Suppressor macrophage treated with lipopolysaccharide for 4 hours (primary cell): Measurements from ENCODE around the gene MARCHF10.
"Not testable (repeated sequence)": the region's sequence is repeated elsewhere in the genome, so short reads cannot be mapped to it uniquely, and the experiment has no call there.

Experiments used
- DNase-seq: peaks from one replicate; pipeline ENCODE4 v3.0.0-alpha.2; 2020

MARCHF10 gene

DNA sequence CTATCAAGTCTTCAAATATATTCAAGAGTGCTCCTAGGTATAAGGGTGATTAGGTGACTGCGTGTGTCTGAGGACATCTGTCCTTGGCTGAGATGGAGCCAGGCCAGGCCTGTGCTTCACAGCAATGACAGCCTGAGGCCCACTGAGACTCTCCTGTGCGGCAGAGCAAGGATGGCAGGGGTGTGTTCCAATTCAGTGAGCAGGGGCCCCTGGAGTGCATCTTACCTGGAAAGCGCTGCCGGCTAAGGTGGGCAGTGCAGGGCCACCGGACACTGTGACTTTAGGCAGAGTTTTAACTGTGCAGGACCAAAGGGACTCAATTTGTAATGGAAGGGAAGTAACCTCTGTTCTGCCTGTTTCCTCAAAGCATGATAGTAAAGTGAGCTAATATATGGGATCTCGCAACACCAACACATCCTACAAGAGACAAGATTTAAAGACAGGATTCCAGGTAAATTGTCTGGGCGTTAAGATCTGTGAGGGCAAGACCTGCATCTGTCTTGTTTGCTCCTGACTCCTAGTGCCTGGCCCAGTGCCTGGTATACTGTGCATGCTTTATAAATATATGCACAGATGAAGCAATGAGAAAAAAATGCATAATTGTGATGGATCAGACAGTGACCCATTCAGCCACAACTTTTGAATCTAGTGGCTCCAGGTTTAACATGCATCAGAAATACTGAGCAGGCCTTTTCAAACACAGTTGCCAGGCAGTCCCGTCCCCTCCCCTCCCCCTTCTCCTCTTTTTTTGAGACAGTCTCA, 93.9 kb downstream of the MARCHF10 start:
- DNase-seq: no peak

DNA sequence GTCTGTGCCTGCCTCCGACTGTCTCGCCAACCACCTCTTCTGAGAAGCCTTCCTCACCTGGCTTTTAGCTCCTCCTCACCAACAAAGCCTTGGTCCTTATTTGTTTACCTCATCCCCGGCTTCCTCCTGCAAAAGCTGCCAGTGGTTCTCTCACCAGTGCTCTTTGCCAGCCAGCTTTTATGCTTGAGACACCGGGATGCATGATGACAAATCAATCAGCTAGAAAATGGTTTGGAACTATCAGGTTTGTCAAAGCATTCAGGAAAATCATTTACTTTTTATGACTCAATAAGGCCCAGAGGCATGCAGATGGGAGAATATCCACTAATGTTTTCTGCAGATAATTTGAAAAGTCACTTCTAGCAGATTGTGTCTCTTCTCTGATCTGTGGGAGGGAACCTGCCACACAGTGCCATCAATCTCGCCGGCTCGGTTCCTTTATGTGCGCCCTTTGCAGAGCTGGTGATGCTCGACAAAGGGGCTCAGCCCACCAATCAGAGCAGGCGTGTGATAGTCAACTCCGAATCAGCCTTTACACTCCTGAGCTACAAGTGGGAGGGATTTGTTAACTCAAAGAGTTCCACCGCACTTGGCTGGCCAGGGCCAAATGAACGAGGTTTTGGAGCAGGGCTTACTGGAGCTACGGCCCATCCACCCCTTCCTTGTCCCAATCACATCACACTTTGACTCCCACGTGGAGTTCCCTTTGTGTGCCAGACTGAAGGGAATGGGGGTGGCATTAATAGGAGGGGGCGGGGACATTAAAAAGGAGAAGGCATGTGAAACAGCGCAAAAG, 94.8 kb downstream of the MARCHF10 start:
- no peak for DNase-seq

DNA sequence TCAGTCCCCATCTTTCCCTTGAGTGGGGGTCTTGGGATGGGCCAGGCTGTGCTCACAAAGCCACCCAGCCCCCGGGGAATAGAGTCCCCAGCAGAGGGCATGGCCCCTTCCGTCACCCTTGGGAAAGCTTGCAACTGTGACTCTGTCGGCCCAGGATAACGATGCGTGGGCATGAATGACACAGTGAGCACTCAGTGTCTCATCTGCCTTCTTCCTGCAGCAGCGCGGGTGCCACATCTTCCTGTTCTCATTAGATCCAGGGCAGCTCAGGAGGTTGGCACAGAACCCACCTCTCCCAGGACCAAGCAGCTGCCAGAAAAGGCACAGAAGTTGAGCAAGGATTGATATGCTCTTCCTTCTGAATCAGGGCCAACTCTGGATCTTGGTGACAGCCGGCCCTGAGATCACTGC, 95.9 kb downstream of the MARCHF10 start:
- no peak for DNase-seq

DNA sequence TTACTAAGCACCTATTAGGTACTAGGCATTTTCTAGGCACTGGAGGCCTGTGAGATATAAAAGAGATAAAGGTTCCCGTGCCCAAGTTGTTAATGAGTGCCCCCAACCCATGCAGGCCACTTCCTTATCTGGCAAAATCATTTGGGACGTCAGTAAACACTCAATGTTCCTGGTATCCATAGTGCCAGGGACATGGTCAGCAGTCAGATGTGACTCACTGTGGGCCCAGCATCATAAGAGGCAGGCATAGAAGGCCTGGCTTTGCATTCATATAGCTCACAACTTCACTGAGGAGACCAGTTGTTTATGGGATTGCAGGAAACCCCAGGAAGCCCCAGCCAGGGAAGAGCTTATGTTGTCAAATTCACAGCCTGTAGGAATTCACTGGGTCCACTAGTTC, 99.5 kb downstream of the MARCHF10 start:
- no peak for DNase-seq

DNA sequence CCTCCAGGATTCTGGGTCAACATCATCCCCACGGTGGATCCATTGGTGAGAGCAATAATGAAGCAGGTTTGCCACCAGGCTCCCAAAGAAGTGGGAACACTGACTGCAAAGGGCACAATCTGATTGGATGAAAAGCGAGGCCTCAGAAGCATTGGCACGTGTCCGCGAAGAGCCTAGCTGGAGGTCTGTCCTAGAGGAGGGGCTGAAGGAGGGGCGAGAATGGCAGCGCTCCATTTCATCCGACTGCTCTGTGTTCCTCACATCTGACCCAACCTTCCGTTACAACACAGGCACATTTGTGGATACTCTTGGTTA, 100.7 kb downstream of the MARCHF10 start:
- DNase-seq: no peak

DNA sequence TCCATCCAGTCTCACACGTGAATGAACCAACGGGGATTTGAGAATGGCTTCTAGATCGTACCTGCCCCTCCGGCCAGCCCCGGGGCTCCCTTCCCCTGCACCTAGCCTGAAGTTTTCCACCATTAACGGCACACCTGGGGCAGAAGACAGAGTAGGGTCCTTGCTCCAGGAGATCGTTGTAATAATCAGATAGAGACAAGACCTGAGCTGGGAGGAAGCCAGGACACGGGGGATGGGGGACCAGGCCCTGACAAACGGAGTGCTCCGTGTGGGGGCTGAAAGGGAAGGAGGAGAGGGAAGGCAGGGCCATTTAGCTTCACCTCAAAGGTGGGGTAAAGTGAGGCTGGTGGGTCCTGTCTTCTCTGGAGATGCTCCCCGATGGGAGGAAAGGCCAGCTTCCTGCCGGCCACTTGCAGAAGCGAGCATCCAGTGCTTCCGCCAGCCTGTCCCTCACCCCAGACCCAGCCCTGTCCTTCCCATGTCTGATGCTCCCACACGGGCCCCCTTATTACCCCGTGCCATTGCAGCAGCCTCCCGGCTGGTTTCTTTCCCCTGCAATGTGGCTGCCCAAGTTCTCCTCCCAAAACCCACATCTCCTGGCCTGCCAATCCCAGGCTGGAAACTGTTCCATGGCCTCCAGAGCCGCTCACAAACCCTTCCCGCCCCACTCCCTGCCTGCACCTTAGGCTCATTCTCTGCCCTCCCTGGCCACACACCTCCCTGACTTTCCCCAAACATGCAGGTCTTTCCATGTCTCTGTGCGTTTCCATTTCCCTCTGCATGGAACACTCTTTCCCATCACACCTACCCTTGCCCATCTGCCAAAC, 101.3 kb downstream of the MARCHF10 start:
- no peak for DNase-seq

DNA sequence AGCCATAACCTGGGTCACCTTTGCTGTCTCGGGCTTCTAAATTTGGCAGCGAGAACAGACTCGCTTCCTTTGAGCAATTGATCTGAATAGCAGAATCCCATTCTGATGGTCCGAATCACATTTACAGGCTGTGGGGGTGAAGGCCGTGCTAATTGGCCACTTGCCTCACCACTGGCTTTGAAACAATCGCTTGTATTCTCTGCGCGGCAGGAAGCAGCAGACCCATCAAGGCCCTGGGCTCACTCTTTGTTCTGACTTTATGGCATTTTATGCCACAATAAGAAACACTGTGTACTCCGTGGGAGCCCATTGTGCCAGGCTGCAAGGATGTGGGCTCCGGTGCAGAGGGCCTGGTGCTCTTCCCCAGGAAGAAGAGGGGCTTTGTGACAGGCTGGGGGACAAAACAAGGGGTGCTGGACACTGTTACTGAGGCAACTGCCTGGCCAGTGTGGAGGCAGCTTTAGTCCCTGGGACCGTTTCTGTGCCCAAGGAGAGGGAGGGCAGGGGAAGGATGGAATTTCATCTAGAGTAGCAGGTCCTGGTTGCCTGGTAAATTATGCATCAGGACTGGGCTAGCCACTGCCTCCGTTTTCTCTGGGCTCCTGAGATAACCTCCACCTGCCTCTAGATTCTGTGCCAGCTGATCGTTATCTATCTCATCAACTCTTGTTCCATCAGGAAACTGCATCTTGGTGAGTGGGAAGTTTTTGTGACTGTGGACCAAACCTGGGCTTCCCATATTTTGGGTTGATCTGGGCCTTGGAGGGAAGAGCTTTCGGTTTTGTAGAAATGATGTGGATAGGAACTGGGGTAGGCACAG, 102.1 kb downstream of the MARCHF10 start:
- no peak for DNase-seq

DNA sequence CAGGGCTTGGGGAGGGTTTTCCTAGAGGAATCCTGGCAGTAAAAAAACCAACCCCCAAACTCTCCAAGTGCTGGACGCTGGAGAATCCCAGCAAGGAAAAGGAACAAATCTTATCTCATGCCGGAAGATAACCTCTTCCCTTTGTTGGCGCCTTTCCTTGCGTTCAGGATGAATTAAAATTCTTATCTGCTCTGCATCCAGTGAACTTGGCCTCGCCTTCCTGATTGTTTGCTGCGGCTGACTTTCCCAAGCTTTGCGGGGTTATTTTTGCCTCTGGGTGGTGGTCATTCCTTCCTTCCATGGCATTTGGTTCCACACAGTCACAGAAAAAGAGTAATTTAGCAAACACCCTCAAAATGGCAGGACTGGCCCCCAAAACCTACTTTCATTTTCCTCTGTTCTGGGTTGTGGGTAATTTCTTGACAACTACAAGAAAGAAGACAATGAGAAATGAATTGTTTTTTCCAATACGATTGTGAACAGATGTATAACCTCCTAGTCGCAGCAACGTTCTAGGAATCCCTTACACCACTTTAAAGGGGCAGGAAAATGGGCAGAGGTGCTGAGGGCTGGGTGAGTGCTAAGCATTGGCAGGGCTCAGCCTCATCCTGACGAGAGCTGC, 102.8 kb downstream of the MARCHF10 start:
- DNase-seq: no peak

DNA sequence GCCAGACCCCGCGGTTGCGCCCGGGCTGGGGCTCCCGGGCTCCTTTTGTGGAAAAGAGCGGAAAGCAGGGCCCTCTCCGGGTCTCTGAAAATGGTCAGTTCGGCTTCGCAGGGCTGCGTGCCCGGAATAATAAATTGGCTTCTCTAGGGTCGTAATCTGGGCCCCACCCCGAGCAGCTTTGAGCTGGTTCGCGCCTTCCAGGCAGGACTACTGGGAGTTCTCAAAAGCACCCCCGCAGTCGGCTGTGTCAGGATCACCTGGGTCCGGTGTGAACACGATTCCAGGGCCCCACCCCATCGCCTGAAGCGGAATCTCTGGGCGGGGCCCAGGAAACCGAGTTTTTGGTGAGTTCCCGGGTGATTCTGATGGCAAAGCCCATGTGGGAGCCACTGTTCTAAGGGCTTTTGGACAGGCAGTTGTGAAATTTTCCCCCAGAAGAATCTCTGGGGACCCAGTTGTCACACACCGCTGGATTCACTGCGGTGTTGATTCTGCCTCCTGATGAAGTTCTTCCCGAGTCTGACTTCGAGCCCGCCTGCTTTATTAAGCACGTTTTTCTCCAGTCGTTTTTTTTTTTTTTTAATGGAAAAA, 103.6 kb downstream of the MARCHF10 start:
- peak; percentile 23 for DNase-seq

DNA sequence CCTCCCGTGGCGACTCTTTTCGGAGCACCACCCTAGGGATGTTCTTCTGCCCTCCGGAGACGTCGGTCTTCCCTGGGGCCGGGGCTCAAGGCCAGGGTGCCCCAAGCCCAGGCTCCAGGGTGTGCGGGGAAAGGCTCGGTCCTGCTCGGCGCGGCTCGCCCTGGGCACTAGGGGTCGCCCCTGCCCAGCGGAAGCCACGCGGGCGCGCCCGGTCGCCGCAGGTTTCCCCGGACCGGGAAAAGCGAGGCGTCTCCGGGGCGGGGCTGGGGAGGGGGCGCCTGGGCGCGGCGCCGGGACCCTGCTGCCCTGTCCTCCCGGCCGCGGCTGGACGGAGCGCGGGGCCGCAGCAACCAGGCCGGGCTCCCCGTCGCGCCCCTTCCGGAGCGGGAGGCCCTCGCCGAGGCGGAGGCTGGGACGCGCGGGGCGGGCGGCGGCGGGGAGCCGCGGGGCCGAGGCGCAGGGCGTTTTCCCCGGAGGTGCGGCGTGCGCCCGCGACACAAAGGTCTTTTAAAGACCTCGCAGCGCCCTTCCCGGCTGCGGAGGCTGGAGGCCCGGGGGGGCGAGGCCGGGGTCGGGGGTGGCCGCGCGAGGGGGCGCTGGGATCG, 104.2 kb downstream of the MARCHF10 start:
- peak; percentile 80 for DNase-seq

DNA sequence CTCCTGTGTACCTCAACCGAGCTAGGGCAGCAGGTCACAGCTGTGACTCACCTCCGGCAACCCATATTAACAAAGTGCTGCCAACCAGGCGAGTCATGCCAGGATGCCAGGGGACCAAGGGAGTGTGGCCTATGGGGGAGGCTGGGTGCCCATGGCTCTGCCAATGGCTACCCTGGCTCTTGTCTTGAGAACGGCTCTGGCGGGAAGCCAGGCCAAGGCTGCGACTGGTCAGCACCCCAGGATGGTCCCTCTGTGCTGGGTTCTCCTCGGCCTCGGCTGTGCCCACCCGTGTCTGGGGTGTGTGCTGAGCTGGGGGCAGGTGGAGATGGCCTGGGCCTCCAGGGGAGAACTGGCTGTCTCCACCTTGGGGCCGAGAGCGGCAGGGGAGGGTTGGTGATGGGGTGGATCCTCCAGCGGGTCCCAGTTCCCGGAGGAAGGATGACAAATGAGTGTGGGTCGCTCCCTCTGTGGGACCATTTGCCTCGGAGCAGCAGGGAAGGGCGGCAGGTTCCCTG, 104.8 kb downstream of the MARCHF10 start:
- no peak for DNase-seq

DNA sequence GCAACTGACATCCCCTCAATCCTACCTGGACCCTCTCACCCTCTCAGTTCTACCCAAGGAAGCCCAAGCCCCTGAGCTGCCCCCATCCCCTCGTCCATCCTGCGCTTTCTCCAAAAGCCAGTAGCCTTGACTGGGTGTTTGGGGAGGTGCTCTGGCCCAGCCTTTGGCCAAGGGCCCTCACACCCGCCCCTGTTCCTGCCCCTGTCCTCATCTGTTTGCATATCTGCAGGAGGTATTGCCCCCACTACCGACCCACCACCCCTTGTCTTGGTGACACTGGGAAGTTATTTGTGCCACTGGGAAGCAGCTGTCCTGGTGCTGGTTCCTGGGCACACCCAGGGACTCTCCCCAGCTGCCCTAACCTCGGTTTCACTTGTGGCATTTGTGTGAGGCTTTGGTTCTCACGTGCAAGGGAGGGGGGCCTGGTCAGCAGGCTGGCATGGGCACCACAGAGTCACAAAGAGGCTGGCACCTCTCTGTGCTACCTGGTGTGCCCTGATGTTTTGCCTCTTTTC, 105.3 kb downstream of the MARCHF10 start:
- no peak for DNase-seq

DNA sequence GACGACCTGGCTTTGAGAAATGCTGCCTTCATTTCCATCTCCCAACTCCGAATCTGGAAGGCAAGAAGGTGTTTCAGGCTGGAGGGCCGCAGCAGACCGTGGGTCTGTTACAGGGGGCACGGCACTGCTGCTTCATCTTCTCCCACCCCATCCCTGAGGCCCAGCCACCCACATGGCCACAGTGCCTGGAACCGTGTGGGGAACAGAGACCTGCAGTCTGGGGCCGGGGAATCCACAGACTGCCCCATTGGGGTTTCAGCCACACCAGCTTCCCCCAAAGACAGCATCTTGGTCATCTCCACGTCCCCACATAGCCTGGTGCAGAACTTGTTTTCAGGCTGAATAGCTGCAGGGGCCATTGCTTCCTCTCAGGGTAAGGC, 106.4 kb downstream of the MARCHF10 start:
- no peak for DNase-seq

DNA sequence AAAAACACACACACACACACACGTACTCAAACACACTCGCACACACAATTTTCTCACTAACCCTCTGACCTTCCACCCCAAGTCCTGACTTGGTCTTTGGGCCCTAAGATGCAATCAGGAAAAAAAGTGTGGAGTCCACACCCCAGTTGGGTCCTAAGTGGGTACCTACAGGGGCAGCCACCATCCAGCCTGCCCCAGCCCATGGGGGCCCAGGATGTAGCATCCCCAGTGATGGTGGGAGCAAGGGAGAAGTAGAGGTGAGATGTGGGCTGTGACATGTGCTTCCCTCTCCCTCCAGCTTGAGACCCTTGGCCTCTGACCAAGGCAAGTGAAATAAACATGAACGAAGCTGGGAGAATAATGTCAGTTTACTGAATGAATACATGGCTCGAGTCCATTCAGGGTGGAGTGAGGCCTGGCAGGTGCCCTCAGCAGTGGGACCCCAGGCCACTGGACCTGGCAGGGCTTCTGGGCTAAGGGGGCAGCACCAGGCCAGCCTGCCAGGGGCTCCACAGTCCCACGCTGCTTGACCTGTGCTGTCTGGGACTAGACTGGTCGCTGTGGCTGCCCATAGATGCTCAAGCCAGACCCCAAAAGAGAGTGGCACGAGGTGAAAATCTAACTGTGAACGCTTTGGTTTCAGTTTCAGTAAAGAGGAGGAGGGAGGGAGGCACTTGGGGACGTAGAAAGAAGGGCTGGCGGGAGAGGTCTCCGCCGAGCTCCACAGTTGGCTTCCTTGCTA, 107.0 kb downstream of the MARCHF10 start:
- no peak for DNase-seq

DNA sequence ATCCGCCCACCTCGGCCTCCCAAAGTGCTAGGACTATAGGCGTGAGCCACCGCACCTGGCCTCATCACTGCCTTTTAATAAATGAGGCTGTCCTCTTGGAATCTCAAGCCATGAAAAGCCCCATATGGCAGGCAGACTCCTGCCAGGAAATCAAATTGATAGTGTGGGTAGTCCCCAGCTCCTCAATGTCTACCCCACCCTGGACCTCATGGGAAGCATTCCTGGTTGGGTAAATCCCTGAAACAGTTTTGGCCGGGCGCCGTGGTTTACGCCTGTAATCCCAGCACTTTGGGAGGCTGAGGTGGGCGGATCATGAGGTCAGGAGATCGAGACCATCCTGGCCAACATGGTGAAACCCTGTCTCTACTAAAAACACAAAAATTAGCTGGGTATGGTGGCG, 109.7 kb downstream of the MARCHF10 start:
- DNase-seq: not testable (repeated sequence)

DNA sequence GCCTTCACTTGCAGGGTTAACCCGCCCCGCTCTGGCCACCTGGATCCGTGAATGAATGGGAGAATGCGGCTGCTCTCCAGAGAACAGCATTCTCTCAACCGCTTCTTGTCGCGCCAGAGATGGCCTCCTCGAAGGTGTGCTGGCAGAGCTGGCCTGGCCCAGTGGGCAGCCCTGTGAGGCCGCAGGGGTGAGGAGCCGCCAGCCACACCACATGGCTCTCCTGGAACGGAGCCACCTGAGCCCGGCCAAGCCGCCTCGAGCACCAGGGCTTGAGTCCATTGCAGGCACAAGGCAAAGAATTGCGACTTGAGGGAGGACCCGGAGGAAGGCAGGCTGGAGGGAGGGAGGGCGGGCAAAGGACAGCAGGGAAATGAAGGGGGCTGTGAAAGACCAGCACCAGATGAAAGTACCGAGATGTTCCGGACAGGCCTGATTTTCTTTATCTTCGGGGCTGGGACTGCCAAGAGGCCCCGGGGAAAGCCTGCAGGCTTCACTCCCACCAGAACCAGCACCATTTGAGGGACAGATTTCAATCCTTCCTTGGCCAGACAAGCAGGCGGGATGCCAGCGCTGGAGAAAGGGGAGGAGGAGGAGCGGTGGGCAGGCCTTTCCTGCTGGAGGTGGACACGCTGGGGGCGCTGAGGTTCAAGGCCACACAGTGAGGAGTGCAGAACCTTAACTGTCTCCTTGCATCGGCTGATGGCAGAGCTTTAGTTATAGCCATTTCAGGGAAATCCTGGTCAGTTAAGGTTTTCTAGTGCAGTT, 111.2 kb downstream of the MARCHF10 start:
- DNase-seq: no peak

DNA sequence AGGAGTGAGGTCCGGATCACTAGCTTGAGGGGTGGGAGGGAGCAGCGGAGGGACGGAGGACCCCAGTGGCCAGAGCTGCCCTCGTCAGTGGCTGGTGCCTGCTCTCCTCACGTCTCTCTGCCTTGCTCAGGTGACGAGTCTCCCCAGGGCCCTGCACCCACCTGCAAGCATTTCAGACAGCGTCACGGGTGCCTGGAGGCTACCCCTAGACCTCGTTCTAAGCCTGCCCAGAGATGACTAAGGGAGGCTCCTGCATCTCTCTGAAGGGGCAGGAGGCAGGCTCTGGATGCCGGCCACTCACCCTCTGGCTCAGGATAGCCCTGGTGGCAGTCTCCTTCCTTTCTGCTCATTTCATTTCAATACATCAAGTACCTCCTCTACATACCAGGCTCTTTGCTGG, 111.9 kb downstream of the MARCHF10 start:
- DNase-seq: no peak

DNA sequence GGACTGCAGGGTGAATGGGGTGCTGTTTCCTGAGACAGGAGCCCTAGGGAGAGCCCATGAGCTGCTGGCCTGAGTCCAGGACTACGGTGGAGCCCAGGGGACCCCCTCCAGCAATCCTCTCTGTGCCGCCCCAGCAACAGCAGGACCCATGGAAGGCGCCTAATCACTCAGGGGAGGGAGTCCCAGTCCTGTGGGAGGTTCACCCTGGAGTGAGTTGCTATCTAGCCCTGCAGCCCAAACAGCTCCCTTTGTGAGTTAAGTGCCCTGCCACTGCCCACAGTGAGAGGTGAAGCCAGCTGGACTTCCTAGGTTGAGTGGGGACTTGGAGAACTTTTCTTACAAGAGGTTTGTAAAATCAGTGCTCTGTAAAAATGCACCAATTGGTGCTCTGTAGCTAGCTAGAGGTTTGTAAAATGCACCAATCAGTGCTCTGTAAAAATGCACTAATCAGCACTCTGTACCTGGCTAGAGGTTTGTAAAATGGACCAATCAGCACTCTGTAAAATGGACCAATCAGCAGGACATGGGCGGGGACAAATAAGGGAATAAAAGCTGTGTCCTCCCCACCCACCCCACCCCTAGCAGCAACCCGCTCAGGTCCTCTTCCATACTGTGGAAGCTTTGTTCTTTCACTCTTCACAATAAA, 112.9 kb downstream of the MARCHF10 start:
- not testable (repeated sequence) for DNase-seq
